PC-9 (cell line): Measurements from ENCODE around the gene BRD8. TPM values are rescaled to one million over a fixed set of nuclear protein-coding genes. Genes with fewer than 3 reads are reported as not detected.
A peak's percentile ranks its signal among the peaks of the same experiment; 100 is the strongest.

ENCODE experiments used
- BruUV-seq: library from RNA; stranded (reverse); fragments of 400-500 nt; replicated peaks from 2 replicates; lab custom pipeline; 2021; lab: Mats Ljungman, UMichigan
- CTCF ChIA-PET: fragments of 300-600 bp; sonication (Branson Sonifier 250); formaldehyde crosslinking; loops from one replicate; lab custom pipeline; 2022; ENCODE audit warnings: antibody characterized with exemption; lab: Charles Lee
- POLR2A ChIA-PET: fragments of 300-600 bp; sonication (Branson Sonifier 250); formaldehyde crosslinking; loops from one replicate; lab custom pipeline; 2022; ENCODE audit warnings: antibody characterized with exemption; ENCODE audit not compliant: unreplicated experiment; lab: Charles Lee
- DNase-seq, 2 experiments: peaks; one replicate each; pipeline versions ENCODE4 v3.0.0 to v3.0.0-alpha.2; 2015 to 2022; ENCODE audit warnings: mixed read lengths in 1 of 2
- H2AFZ ChIP-seq: fragments of 200-600 bp; sonication (generic); 2 replicates; pipeline ENCODE4 v1.8.1; 2017; ENCODE audit warnings: antibody characterized with exemption
- H3F3A ChIP-seq: fragments of 200-600 bp; sonication (generic); 2 replicates; pipeline ENCODE4 v1.8.1; 2017; ENCODE audit warnings: antibody characterized with exemption, mild to moderate bottlenecking, low read depth; ENCODE audit not compliant: insufficient read depth
- H3K27ac ChIP-seq: fragments of 200-600 bp; sonication (generic); 2 replicates; pipeline ENCODE4 v1.6.1; 2016; ENCODE audit warnings: mixed run types
- H3K27me3 ChIP-seq: fragments of 200-600 bp; sonication (generic); 2 replicates; pipeline ENCODE4 v1.6.1; 2016; ENCODE audit warnings: low read depth, mixed run types; ENCODE audit not compliant: insufficient read depth
- H3K36me3 ChIP-seq: fragments of 200-600 bp; sonication (generic); 2 replicates; pipeline ENCODE4 v1.6.1; 2016; ENCODE audit warnings: low read depth, mixed run types
- H3K4me1 ChIP-seq: fragments of 200-600 bp; sonication (generic); replicated peaks from 2 replicates; pipeline ENCODE4 v1.6.1; 2016; ENCODE audit warnings: mixed run types; ENCODE audit not compliant: insufficient read depth
- H3K4me2 ChIP-seq: fragments of 200-600 bp; sonication (generic); 2 replicates; pipeline ENCODE4 v1.6.1; 2017; ENCODE audit warnings: mixed run types
- H3K4me3 ChIP-seq: fragments of 200-600 bp; sonication (generic); 2 replicates; pipeline ENCODE4 v1.6.1; 2016; ENCODE audit warnings: mixed run types
- H3K79me2 ChIP-seq: fragments of 200-600 bp; sonication (generic); 2 replicates; pipeline ENCODE4 v1.6.1; 2017; ENCODE audit warnings: low read depth, mixed run types
- H3K9me2 ChIP-seq: fragments of 200-600 bp; sonication (generic); 2 replicates; pipeline ENCODE4 v1.8.1; 2017; ENCODE audit warnings: mild to moderate bottlenecking; ENCODE audit not compliant: insufficient read depth
- H3K9me3 ChIP-seq: fragments of 200-600 bp; sonication (generic); 2 replicates; pipeline ENCODE4 v1.8.1; 2016; ENCODE audit warnings: low read depth; ENCODE audit not compliant: insufficient read depth
- H4K20me1 ChIP-seq: fragments of 200-600 bp; sonication (generic); 2 replicates; pipeline ENCODE4 v1.8.1; 2017; ENCODE audit not compliant: insufficient read depth
- EZH2 ChIP-seq: fragments of 200-600 bp; sonication (generic); IDR thresholded peaks from 2 replicates; pipeline ENCODE4 v1.8.0; 2017; ENCODE audit warnings: antibody characterized with exemption, low read depth
- intact Hi-C: fragments of 100-400 bp; cut with micrococcal nuclease; formaldehyde crosslinking; loops from one replicate; pipeline ENCODE4 v1.10.0; 2022; ENCODE audit not compliant: unreplicated experiment
- total RNA-seq: library from RNA; stranded (reverse); gene quantifications from 2 replicates; pipeline ENCODE4 v1.2.3, GENCODE V29; 2021
- TF ChIP-seq, protein P1 (sequence below): fragments of 200-600 bp; sonication (generic); conservative IDR thresholded peaks from 2 replicates; pipeline ENCODE4 v1.6.1; 2017; ENCODE audit warnings: mixed run types, antibody characterized with exemption, mild to moderate bottlenecking, moderate library complexity

Gene BRD8
- total RNA-seq, 1 experiment from 2014 or later = 171 TPM

GRCh38 chr5:138110266-138110963 is 68.0 kb downstream of the BRD8 start:
- no peaks in the 10 kb centered on the region for H3K9me3 ChIP-seq
- DNase-seq = no peak
- H3F3A ChIP-seq = no peaks in the 10 kb centered on the region
- intact Hi-C loops = no loop called here
- no peaks in the 10 kb centered on the region for H3K4me1 ChIP-seq
- no peaks in the 10 kb centered on the region for H3K9me2 ChIP-seq
- CTCF ChIA-PET = no interaction called here
- no peak overlapping the region for H3K4me2 ChIP-seq
- H3K36me3 ChIP-seq = no peaks in the 10 kb centered on the region
- no peaks in the 10 kb centered on the region for H3K27me3 ChIP-seq
- no peak overlapping the region for H3K4me3 ChIP-seq
- no peaks in the 10 kb centered on the region for H4K20me1 ChIP-seq
- H3K27ac ChIP-seq = no peak overlapping the region
- BruUV-seq = no TSS peak
- no peaks in the 10 kb centered on the region for H3K79me2 ChIP-seq
- TF ChIP-seq EZH2 = no peak
- TF ChIP-seq, protein P1, sequence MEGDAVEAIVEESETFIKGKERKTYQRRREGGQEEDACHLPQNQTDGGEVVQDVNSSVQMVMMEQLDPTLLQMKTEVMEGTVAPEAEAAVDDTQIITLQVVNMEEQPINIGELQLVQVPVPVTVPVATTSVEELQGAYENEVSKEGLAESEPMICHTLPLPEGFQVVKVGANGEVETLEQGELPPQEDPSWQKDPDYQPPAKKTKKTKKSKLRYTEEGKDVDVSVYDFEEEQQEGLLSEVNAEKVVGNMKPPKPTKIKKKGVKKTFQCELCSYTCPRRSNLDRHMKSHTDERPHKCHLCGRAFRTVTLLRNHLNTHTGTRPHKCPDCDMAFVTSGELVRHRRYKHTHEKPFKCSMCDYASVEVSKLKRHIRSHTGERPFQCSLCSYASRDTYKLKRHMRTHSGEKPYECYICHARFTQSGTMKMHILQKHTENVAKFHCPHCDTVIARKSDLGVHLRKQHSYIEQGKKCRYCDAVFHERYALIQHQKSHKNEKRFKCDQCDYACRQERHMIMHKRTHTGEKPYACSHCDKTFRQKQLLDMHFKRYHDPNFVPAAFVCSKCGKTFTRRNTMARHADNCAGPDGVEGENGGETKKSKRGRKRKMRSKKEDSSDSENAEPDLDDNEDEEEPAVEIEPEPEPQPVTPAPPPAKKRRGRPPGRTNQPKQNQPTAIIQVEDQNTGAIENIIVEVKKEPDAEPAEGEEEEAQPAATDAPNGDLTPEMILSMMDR = no peak
- POLR2A ChIA-PET = no interaction called here
- no peak overlapping the region for H2AFZ ChIP-seq

- intact Hi-C loops = no loop called here
- no peak overlapping the region for H2AFZ ChIP-seq
- no peaks in the 10 kb centered on the region for H4K20me1 ChIP-seq
- no TSS peak for BruUV-seq
- no peaks in the 10 kb centered on the region for H3K4me1 ChIP-seq
- CTCF ChIA-PET = interaction anchor here (0.7 kb wide), 1 partner anchor 470 kb away, joined by 3 read pairs; no protein-coding TSS in a partner anchor
- H3K4me2 ChIP-seq = no peak overlapping the region
- TF ChIP-seq EZH2 = no peak
- TF ChIP-seq, protein P1 = no peak
- DNase-seq = peak in 1 of 2 experiments; percentile 35
- H3K27ac ChIP-seq = no peak overlapping the region
- no peak overlapping the region for H3K4me3 ChIP-seq
- H3K79me2 ChIP-seq = no peaks in the 10 kb centered on the region
- no peaks in the 10 kb centered on the region for H3K27me3 ChIP-seq
- H3F3A ChIP-seq = no peaks in the 10 kb centered on the region
- no peaks in the 10 kb centered on the region for H3K9me3 ChIP-seq
- H3K36me3 ChIP-seq = no peaks in the 10 kb centered on the region
- H3K9me2 ChIP-seq = no peaks in the 10 kb centered on the region
- POLR2A ChIA-PET = no interaction called here
Observed at GRCh38 chr5:138109463-138110265, 68.8 kb downstream of the BRD8 start.

- BruUV-seq = no TSS peak
- POLR2A ChIA-PET = no interaction called here
Observed at GRCh38 chr5:138107213-138107612, 71.2 kb downstream of the BRD8 start.

More at GRCh38 chr5:138107213-138107612, 71.2 kb downstream of the BRD8 start:
- Histone ChIP-seq H3K79me2 (no peaks in the 10 kb centered on the region), H3K9me3 (no peaks in the 10 kb centered on the region), H3K36me3 (no peaks in the 10 kb centered on the region), H3F3A (no peaks in the 10 kb centered on the region), H3K4me2 (no peak overlapping the region), H4K20me1 (no peaks in the 10 kb centered on the region), H3K4me1 (no peaks in the 10 kb centered on the region), H3K4me3 (no peak overlapping the region), H3K9me2 (no peaks in the 10 kb centered on the region), H2AFZ (no peak overlapping the region), H3K27ac (no peak overlapping the region), H3K27me3 (no peaks in the 10 kb centered on the region)
- TF ChIP-seq EZH2 = no peak
- TF ChIP-seq, protein P1 = no peak
- CTCF ChIA-PET = no interaction called here
- no peak for DNase-seq
- intact Hi-C loops = no loop called here
